Endothelial cell of umbilical vein (primary cell): ENCODE data around the gene POLR2E. TPM values are rescaled to one million over a fixed set of nuclear protein-coding genes. Genes with fewer than 3 reads are reported as not detected.

ENCODE experiments used
- BruUV-seq: library from RNA; stranded (reverse); fragments of 400-500 nt; replicated peaks from 2 replicates; lab custom pipeline; 2021; lab: Mats Ljungman, UMichigan
- CTCF ChIA-PET: fragments of 300-600, 350-600 bp; sonication (Branson Sonifier 250); formaldehyde crosslinking; loops from one replicate; lab custom pipeline; 2021; ENCODE audit warnings: antibody characterized with exemption, inconsistent platforms; lab: Charles Lee
- POLR2A ChIA-PET: fragments of 300-600, 350-600 bp; sonication (Branson Sonifier 250); formaldehyde crosslinking; loops from one replicate; lab custom pipeline; 2021; ENCODE audit warnings: antibody characterized with exemption, inconsistent platforms; lab: Charles Lee
- DNase-seq: peaks from one replicate; pipeline ENCODE4 v3.0.0-alpha.2; 2011; ENCODE audit warnings: low read depth, low spot score
- FAIRE-seq: peaks from 2 replicates; lab custom pipeline; 2011; peaks lifted over from hg19 to GRCh38; lab: Jason Lieb, UNC
- H2AFZ ChIP-seq: 2 replicates; pipeline ENCODE4 v1.6.0; 2012; ENCODE audit warnings: low read depth, low read length, control low read depth, inconsistent platforms
- H3K27ac ChIP-seq: 2 replicates; pipeline ENCODE4 v1.5.1; 2011; ENCODE audit warnings: low read depth, mild to moderate bottlenecking, control low read depth, low read length, moderate library complexity; ENCODE audit not compliant: insufficient read depth
- H3K27me3 ChIP-seq, 2 experiments: 2 replicates each; pipeline versions ENCODE4 v1.6.0 to v1.6.1; 2011; ENCODE audit warnings: low read length in 2 of 2, mixed read lengths in 1 of 2; ENCODE audit not compliant: control insufficient read depth in 2 of 2, insufficient read depth in 2 of 2
- H3K36me3 ChIP-seq, 2 experiments: 2 replicates in 1 of 2; 3 replicates in 1 of 2; pipeline ENCODE4 v1.5.1; 2011; ENCODE audit warnings: low read length in 2 of 2, mild to moderate bottlenecking in 1 of 2, moderate library complexity in 1 of 2; ENCODE audit not compliant: control insufficient read depth in 2 of 2, insufficient read depth in 2 of 2; ENCODE audit errors: extremely low read depth in 1 of 2
- H3K4me1 ChIP-seq: 3 replicates; pipeline ENCODE4 v1.5.1; 2011; ENCODE audit warnings: mild to moderate bottlenecking, low read length; ENCODE audit not compliant: control insufficient read depth, insufficient read depth; ENCODE audit errors: extremely low read depth
- H3K4me2 ChIP-seq: 2 replicates; pipeline ENCODE4 v1.6.1; 2011; ENCODE audit warnings: low read length, control low read depth, mixed read lengths; ENCODE audit not compliant: insufficient read depth
- H3K4me3 ChIP-seq, 3 experiments: fragments of 200-600 bp in 1 of 3; sonication (generic), shearing (Covaris generic) in 1 of 3; replicated peaks in 1 of 3; 2 replicates each; pipeline ENCODE4 v1.5.1; 2011 to 2016; ENCODE audit warnings: control low read depth in 3 of 3, low read length in 3 of 3, mild to moderate bottlenecking in 2 of 3, inconsistent platforms in 1 of 3, low read depth in 1 of 3, moderate library complexity in 1 of 3; ENCODE audit not compliant: insufficient read depth in 1 of 3
- H3K79me2 ChIP-seq: 2 replicates; pipeline ENCODE4 v1.6.0; 2012; ENCODE audit warnings: low read length, inconsistent platforms; ENCODE audit not compliant: control insufficient read depth, insufficient read depth
- H3K9ac ChIP-seq: replicated peaks from 2 replicates; pipeline ENCODE3; 2011; ENCODE audit warnings: low read length, control low read depth; ENCODE audit not compliant: insufficient read depth; ENCODE audit errors: extremely low read depth
- H3K9me1 ChIP-seq: replicated peaks from 3 replicates; pipeline ENCODE4 v1.6.0; 2011; ENCODE audit warnings: mild to moderate bottlenecking, low read length; ENCODE audit not compliant: control insufficient read depth, insufficient read depth; ENCODE audit errors: extremely low read depth
- H3K9me3 ChIP-seq: replicated peaks from 2 replicates; pipeline ENCODE4 v1.5.1; 2012; ENCODE audit warnings: low read length, inconsistent platforms; ENCODE audit not compliant: control insufficient read depth, insufficient read depth
- H4K20me1 ChIP-seq: replicated peaks from 2 replicates; pipeline ENCODE3; 2011; ENCODE audit warnings: mild to moderate bottlenecking, low read length; ENCODE audit not compliant: control insufficient read depth, insufficient read depth; ENCODE audit errors: extremely low read depth
- EZH2 ChIP-seq: IDR thresholded peaks from 2 replicates; pipeline ENCODE4 v1.6.1; 2012; ENCODE audit warnings: borderline replicate concordance, low read depth, mild to moderate bottlenecking, moderate library complexity, low read length, inconsistent platforms; ENCODE audit not compliant: severe bottlenecking
- FOS ChIP-seq: IDR thresholded peaks from 2 replicates; pipeline ENCODE4 v1.6.1; 2011; ENCODE audit warnings: mild to moderate bottlenecking, low read length, moderate library complexity, borderline replicate concordance; ENCODE audit not compliant: insufficient read depth
- GATA2 ChIP-seq: IDR thresholded peaks from 2 replicates; pipeline ENCODE4 v1.7.0; 2011; ENCODE audit warnings: low read depth, mild to moderate bottlenecking, moderate library complexity, mixed read lengths, low read length; ENCODE audit not compliant: insufficient read length, insufficient read depth
- JUN ChIP-seq: IDR thresholded peaks from 2 replicates; pipeline ENCODE4 v1.6.1; 2011; ENCODE audit warnings: borderline replicate concordance, low read depth; ENCODE audit not compliant: insufficient read length, insufficient read depth
- MYC ChIP-seq: IDR thresholded peaks from one replicate; pipeline ENCODE4 v1.6.1; 2011; ENCODE audit warnings: mild to moderate bottlenecking, low read depth, low read length
- POLR2A ChIP-seq: IDR thresholded peaks from 2 replicates; pipeline ENCODE4 v1.6.1; 2012; ENCODE audit warnings: low read depth, mild to moderate bottlenecking, control low read depth, low read length
- POLR2AphosphoS5 ChIP-seq: IDR thresholded peaks from 2 replicates; pipeline ENCODE4 v1.6.1; 2012; ENCODE audit warnings: low read depth, mild to moderate bottlenecking, control low read depth, low read length, moderate library complexity; ENCODE audit not compliant: insufficient read depth
- dilution Hi-C: fragments of 300-500 bp; cut with MboI; formaldehyde crosslinking; loops from one replicate; pipeline ENCODE4 v1.15.0; 2019; ENCODE audit warnings: low sequenced_read_pairs; ENCODE audit not compliant: extremely low pct_ligation_motif_present
- intact Hi-C: fragments of 100-400 bp; cut with micrococcal nuclease; formaldehyde crosslinking; loops from one replicate; pipeline ENCODE4 v1.10.0; 2022
- polyA plus RNA-seq, 4 experiments: library from polyadenylated mRNA; depleted of rRNA in 3 of 4; stranded (reverse) in 3 of 4; unstranded in 1 of 4; fragments of >200 nt; gene quantifications; 2 replicates each; pipeline versions ENCODE4 v1.2.1 to v1.2.3, GENCODE V29; 2011 to 2012; ENCODE audit warnings: missing spikeins in 1 of 4
- total RNA-seq: library from RNA; stranded (reverse); gene quantifications from 2 replicates; pipeline ENCODE4 v1.2.3, GENCODE V29; 2021
- TF ChIP-seq, protein P1 (sequence below), 2 donors: IDR thresholded peaks; 1 replicate in 1 of 2; 2 replicates in 1 of 2; pipeline ENCODE4 v1.5.1; 2011; ENCODE audit warnings: low read length in 2 of 2, mild to moderate bottlenecking in 2 of 2, moderate library complexity in 2 of 2, control low read depth in 1 of 2, inconsistent platforms in 1 of 2, low read depth in 1 of 2; ENCODE audit not compliant: insufficient read depth in 1 of 2; ENCODE audit errors: extremely low read depth in 1 of 2
- TF ChIP-seq, protein P2 (sequence below): IDR thresholded peaks from 2 replicates; pipeline ENCODE4 v1.6.1; 2011; ENCODE audit not compliant: insufficient read depth, insufficient read length

Gene POLR2E
- total and polyA plus RNA-seq, 2 donors (not counting 3 experiments of a cell fraction or from before 2014, with no cell fraction given): 272 to 344 TPM

DNA sequence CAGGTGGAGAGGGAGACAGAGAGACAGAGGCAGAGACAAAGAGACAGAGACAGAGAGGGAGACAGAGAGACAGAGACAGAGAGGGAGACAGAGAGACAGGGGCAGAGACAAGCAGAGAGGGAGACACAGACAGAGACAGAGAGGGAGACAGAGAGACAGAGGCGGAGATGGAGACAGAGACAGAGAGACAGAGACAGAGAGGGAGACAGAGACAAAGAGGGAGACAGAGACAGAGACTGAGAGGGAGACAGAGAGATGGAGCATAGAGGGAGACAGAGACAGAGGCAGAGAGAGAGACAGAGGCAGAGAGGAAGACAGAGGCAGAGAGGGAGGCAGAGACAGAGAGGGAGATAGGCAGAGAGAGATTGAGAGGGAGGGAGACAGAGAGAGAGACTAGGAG is 49.6 kb upstream of the POLR2E start:
- CTCF ChIA-PET: no interaction called here
- H3K9me3 ChIP-seq: no peaks in the 10 kb centered on the region
- DNase-seq: no peak
- dilution Hi-C loops (no loop called here), intact Hi-C loops (no loop called here)
- H3K4me3 ChIP-seq: no peak overlapping the region
- no peaks in the 10 kb centered on the region for H4K20me1 ChIP-seq
- H3K36me3 ChIP-seq: peaks cover 3 to 20% of the 10 kb centered on the region in 2 experiments
- no peaks in the 10 kb centered on the region for H3K4me1 ChIP-seq
- no peaks in the 10 kb centered on the region for H3K9me1 ChIP-seq
- H3K9ac ChIP-seq: no peak overlapping the region
- H3K4me2 ChIP-seq: no peak overlapping the region
- FAIRE-seq: no peak
- TF ChIP-seq GATA2: no peak
- no peak overlapping the region for H2AFZ ChIP-seq
- H3K27ac ChIP-seq: no peak overlapping the region
- H3K27me3 ChIP-seq: no peaks in the 10 kb centered on the region
- no TSS peak for BruUV-seq
- POLR2A ChIA-PET: no interaction called here
- no peaks in the 10 kb centered on the region for H3K79me2 ChIP-seq

DNA sequence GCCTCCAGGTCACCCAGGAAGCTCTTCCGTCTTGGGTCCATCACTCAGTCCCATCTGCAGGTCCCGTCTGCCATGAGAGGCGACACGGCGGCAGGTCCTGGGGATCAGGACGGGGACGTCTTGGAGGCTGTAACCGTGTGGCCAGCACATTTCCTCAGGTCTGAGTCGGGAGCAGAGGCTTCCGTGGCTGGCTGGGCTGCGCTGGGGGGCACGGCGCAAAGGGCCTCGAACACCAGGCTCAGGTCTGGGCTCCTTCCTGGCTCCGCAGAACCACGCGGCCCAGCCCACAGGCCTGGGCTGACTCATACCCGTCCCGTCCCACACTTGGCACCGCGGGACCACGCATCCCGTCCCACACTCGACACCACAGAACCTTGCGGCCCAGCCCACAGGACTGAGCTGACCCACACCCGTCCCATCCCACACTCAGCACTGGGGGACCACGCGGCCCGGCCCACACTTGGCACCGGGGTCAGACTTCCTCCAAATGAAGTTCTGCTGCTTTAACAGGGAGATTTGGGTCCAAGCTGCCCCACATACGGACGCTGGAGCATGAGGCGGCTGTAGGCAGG is 48.7 kb upstream of the POLR2E start:
- no peaks in the 10 kb centered on the region for H3K27me3 ChIP-seq
- H3K27ac ChIP-seq: no peak overlapping the region
- no peaks in the 10 kb centered on the region for H3K9me1 ChIP-seq
- no peaks in the 10 kb centered on the region for H3K4me1 ChIP-seq
- H3K9me3 ChIP-seq: no peaks in the 10 kb centered on the region
- dilution Hi-C loops: no loop called here
- peaks cover 3 to 15% of the 10 kb centered on the region in 2 experiments for H3K36me3 ChIP-seq
- H3K4me3 ChIP-seq: no peak overlapping the region
- no peak overlapping the region for H3K4me2 ChIP-seq
- DNase-seq: no peak
- intact Hi-C loops: no loop called here
- H3K79me2 ChIP-seq: no peaks in the 10 kb centered on the region
- no peak for TF ChIP-seq FOS
- TF ChIP-seq POLR2A: no peak
- TF ChIP-seq, protein P1, sequence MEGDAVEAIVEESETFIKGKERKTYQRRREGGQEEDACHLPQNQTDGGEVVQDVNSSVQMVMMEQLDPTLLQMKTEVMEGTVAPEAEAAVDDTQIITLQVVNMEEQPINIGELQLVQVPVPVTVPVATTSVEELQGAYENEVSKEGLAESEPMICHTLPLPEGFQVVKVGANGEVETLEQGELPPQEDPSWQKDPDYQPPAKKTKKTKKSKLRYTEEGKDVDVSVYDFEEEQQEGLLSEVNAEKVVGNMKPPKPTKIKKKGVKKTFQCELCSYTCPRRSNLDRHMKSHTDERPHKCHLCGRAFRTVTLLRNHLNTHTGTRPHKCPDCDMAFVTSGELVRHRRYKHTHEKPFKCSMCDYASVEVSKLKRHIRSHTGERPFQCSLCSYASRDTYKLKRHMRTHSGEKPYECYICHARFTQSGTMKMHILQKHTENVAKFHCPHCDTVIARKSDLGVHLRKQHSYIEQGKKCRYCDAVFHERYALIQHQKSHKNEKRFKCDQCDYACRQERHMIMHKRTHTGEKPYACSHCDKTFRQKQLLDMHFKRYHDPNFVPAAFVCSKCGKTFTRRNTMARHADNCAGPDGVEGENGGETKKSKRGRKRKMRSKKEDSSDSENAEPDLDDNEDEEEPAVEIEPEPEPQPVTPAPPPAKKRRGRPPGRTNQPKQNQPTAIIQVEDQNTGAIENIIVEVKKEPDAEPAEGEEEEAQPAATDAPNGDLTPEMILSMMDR (IDR thresholded peaks at IDR 0.05; ENCODE audit: extremely low read depth in 1 of 2, insufficient read depth in 1 of 2, low read depth in 1 of 2, low read length in 2 of 2): no peak
- no peak for TF ChIP-seq POLR2AphosphoS5
- TF ChIP-seq GATA2: no peak
- no peak for TF ChIP-seq MYC
- TF ChIP-seq, protein P2, sequence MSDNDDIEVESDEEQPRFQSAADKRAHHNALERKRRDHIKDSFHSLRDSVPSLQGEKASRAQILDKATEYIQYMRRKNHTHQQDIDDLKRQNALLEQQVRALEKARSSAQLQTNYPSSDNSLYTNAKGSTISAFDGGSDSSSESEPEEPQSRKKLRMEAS: no peak
- no peak for TF ChIP-seq EZH2
- no peak for TF ChIP-seq JUN
- CTCF ChIA-PET: no interaction called here
- H4K20me1 ChIP-seq: no peaks in the 10 kb centered on the region
- no peak overlapping the region for H3K9ac ChIP-seq
- POLR2A ChIA-PET: no interaction called here
- H2AFZ ChIP-seq: no peak overlapping the region
- no TSS peak for BruUV-seq
- FAIRE-seq: no peak
